Epithelial cell of esophagus (primary cell): Measurements from ENCODE around the gene ZNG1B.
A peak's percentile ranks its signal among the peaks of the same experiment; 100 is the strongest.
"Not testable (repeated sequence)": the region's sequence is repeated elsewhere in the genome, so short reads cannot be mapped to it uniquely, and the experiment has no call there.

Source experiments
- DNase-seq: peaks from one replicate; pipeline ENCODE4 v3.0.0; 2010; ENCODE audit warnings: low read depth
- H3K4me3 ChIP-seq: 2 replicates; pipeline ENCODE4 v1.5.1; 2011; ENCODE audit warnings: mild to moderate bottlenecking, low read length, control low read depth
- TF ChIP-seq, protein P1 (sequence below): IDR thresholded peaks from 2 replicates; pipeline ENCODE4 v1.5.1; 2011; ENCODE audit warnings: low read depth, mild to moderate bottlenecking, low read length, control low read depth, inconsistent platforms; ENCODE audit not compliant: insufficient read depth; ENCODE audit errors: missing control alignments

The ZNG1B gene

DNA sequence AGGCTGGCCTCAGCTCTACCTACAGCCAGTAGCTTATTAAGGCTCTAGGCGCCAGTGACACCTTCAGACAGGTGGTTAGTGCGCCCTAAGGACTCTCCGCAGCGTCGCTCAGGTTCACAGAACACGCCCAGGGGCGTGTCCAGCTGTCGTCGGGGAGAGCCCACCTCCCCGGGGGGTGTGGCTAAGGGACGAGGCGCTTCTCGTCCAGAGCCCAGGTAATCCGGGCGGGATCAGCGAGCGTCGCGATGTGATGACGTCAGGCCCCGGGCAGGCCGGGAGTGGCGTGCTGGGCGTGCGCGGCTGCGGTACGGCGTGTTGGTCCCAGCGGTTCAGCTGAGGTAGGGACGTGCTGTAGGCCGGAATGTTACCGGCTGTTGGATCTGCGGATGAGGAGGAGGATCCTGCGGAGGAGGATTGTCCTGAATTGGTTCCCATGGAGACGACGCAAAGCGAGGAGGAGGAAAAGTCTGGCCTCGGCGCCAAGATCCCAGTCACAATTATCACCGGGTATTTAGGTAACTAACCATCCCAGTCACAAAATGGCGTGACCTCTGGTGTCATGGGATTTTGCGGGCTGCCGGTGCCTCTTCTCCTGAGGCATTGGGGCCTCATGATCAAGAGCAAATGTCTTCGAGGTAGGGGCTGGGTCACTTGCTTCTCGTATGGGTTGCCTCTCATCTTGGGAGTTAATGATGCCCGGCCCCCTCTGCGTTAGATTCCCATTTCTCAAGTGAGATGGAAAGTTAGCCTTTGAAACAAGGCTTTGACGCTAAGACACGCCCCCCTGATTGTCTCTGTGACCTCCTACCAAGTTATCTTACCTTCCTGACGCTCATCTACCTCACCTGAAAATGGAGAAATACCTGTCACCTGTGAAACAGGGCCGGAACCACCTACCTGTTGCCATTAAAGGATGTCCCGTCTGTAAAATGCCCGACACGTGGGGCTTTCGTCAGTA is at the start of gene ZNG1B:
Gene ZNG1B, plus strand, starts transcription at position 184 of the 958 bp plus-strand sequence. Its CDS starts 178 bp downstream, at position 362.
- DNase-seq, result peak; percentile 50

DNA sequence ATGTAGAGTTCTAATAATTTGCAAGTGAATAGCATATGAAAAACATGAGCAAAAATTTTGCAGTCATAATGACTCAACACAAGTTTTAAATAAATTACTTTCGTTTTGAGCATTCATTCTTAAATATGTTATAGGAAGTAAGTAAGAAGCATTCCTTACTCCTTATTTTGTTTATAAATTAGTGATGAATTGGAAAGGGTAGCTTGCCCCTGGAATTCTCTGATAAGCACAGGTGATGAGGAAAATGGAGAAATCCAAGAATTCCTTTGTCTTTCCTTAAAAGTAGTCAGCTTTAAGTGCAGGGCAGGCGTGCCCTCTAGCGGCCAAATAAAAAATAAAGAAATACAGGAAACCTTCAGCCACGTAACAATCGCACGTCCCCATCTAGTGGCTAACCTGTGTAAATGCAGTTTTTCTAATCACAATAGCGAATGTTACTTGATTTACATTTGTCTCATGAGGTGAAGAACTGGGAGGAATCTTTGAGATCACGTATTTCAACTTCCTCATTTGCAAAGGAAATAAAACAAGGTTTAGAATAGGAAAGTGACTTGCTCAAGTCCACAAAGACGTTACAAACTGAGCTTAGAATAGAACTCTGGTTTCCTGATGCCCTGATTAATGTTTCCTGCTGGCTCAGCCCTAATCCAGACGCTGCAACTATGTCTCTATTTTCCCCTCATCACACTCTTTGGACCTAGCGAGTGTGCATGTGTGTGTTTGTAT is 47.2 kb upstream of the ZNG1B start:
- DNase-seq, result peak; percentile 71
- TF ChIP-seq, protein P1, sequence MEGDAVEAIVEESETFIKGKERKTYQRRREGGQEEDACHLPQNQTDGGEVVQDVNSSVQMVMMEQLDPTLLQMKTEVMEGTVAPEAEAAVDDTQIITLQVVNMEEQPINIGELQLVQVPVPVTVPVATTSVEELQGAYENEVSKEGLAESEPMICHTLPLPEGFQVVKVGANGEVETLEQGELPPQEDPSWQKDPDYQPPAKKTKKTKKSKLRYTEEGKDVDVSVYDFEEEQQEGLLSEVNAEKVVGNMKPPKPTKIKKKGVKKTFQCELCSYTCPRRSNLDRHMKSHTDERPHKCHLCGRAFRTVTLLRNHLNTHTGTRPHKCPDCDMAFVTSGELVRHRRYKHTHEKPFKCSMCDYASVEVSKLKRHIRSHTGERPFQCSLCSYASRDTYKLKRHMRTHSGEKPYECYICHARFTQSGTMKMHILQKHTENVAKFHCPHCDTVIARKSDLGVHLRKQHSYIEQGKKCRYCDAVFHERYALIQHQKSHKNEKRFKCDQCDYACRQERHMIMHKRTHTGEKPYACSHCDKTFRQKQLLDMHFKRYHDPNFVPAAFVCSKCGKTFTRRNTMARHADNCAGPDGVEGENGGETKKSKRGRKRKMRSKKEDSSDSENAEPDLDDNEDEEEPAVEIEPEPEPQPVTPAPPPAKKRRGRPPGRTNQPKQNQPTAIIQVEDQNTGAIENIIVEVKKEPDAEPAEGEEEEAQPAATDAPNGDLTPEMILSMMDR, result peak; percentile 93
- no peak overlapping the region for H3K4me3 ChIP-seq

More for the DNA sequence above, at the start of gene ZNG1B:
- peak within 1 kb of the TSS; percentile 54 for H3K4me3 ChIP-seq

DNA sequence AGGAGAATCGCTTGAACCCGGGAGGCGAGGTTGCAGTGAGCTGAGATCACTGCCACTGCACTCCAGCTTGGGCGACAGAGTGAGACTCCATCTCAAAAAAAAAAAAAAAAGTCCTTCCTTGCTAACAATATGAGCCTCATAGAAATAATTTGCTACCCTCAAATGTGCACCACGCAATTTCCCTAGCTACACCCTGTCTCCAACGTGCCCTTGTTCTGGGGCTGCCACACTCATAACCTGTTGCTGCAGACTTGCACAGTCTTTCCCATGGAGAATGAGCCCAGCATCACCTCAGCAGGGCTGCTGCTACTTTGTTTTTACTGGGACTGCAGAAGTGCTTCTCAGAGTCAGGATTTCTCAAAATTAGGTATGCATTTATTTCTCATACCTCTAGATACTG is 46.4 kb upstream of the ZNG1B start:
- no peak overlapping the region for H3K4me3 ChIP-seq
- TF ChIP-seq, protein P1, result no peak
- no peak for DNase-seq

DNA sequence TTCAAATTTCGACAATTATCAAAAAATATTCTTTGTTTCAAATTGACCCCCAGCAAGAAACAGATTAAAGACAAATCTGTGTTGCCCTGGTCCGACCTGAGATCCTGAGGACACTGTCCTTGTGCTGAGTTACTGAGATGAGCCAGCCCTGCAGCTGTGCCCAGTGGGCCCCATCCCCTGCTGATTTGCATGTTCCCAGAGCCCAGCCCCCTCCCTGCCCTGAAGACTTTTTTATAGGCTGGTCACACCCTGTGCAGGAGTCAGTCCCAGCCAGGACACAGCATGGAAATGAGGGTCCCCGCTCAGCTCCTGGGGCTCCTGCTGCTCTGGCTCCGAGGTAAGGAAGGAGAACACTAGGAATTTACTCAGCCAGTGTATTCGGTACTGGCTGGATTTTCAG is 31.4 kb upstream of the ZNG1B start:
- DNase-seq, result no peak

DNA sequence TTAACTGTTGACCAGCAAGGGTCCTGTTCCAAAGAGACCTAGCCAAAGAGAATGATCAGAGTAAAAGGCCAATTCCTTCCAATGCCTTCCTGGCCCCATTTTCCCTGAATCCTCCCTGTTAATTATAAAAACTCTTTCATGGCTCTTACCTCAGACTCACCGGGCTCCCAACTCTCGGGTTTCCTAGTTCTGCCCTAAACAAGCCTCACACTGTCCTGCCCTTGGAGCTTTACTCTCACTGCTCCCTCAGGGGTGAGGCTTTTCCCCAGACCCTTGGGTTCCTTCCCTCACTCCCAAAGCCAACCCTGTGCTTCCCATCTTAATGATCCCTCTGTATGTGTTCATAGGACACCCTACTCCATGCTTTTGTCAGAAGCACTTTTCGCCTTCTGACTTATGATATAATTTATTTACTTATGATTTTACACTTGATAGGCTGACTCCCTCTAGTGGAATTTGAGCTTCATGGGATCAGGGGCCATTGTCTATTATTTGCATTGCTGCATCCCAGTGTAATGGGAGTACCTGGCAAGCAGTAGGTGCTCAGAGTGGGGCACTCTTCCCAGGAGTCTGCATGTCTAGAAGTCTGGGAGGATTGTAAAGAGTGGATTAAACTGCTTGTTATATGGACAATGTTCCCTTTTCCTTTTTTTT is 29.9 kb upstream of the ZNG1B start:
- TF ChIP-seq, protein P1, result peak; percentile 49
- DNase-seq, result peak; percentile 53
- no peak overlapping the region for H3K4me3 ChIP-seq

More for the DNA sequence above, 31.4 kb upstream of the ZNG1B start:
- TF ChIP-seq, protein P1, result no peak
- no peak overlapping the region for H3K4me3 ChIP-seq

DNA sequence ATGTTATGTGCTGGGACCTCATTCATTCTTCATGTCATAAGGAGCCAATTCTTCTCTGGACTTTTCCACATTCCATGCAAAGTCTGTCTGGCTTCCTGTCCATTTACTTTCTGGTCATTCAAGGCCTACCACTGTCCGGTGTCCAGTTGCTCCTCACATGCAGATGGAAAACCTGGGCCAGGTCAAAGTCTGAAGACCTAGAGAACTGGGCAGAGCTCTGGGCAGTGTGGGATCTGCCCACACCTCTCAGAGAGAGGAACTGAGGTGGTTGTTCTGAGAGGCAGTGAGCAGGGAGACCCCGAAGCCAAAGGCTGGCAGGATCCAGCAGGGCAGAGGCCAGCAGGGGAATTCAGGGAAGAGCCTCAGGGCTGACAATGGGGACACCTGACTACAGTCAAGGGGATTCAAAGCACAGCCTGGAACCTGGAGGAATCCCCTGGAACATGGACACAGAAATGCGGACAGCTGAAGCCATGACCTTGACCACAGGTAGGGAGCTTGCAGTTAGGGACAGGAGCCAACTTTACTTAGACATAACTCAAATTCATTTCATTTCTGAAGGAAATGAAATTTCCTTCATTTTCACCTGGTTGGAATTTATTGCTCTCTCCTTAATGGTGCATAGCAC is 25.7 kb upstream of the ZNG1B start:
- DNase-seq, H3K4me3 ChIP-seq: not testable (repeated sequence)

DNA sequence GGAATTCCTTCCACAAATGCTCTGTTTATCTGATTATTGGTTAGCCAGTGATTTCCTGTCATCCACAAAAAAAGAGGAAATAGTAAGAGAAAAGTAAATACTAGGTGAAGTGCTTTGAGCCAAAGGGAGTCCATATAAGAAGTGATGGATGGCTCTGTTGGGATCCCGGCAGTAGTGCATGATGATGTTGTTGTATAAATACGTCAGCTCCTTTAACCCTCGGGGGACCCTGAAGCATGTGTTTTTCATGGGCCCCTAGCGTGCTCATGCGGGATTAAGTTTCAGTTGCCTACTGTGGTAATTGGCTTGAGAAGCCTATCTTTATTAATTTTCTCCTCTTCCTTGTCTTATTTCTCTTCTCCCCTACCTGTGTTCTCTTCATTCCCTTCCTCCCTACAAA is 24.7 kb upstream of the ZNG1B start:
- H3K4me3 ChIP-seq, DNase-seq: not testable (repeated sequence)

DNA sequence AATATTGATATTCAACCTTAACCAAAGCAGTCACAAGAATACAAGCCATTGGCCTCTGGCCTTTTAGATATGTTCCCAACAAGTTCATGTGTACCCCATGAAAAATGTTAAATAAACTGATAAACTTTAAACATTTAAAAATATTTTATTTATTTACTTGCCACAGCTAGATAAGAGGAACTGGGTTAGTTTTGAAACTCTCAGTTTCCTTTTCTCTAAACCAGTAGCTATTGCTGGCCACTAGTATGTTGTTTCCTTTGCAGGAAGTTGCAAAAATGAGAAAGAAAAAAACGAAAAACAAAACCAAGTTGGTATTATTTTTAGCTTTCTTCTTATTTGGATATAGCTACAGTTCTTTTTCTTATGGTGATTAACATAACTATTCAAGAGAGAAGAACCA is 5.7 kb upstream of the ZNG1B start:
- DNase-seq, H3K4me3 ChIP-seq: not testable (repeated sequence)

DNA sequence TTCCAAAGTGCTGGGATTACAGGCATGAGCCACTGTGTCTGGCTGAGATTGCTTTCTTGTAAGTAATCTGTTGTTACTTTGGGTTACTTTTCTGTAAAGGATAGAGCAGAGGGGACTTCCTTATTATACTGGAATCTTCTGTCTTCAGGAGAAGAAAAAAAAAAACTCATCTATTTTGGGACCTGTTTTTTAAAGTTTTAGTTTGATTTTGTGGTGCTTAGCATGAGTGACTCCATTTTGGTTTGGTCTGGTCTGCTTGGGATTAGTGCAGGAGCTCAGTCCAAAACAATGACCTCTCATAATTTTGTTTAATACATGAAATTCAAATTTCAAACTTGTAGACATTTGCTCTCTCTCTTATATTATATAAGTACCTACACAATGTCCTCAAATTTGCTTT is 4.0 kb upstream of the ZNG1B start:
- DNase-seq, H3K4me3 ChIP-seq: not testable (repeated sequence)

DNA sequence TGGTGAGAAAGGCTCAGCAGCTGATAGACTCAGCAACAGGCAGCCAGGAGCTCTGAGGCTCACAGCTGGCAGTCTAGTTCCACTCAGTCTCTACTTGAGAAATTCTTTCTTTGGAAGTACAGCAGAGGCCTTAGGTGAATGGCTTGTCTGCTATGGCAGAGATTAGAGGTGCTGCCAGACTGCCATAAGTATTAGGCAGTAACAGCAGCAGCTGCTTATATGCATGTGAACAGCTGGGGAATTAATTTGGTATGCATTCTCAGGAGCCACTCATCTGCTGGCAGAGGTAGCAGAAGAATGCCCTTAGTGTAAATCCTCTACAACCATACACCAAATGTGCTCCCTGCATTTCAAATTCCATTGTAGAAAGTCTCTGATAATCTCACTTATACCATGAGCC is 28.3 kb downstream of the ZNG1B start:
- DNase-seq, H3K4me3 ChIP-seq: not testable (repeated sequence)

DNA sequence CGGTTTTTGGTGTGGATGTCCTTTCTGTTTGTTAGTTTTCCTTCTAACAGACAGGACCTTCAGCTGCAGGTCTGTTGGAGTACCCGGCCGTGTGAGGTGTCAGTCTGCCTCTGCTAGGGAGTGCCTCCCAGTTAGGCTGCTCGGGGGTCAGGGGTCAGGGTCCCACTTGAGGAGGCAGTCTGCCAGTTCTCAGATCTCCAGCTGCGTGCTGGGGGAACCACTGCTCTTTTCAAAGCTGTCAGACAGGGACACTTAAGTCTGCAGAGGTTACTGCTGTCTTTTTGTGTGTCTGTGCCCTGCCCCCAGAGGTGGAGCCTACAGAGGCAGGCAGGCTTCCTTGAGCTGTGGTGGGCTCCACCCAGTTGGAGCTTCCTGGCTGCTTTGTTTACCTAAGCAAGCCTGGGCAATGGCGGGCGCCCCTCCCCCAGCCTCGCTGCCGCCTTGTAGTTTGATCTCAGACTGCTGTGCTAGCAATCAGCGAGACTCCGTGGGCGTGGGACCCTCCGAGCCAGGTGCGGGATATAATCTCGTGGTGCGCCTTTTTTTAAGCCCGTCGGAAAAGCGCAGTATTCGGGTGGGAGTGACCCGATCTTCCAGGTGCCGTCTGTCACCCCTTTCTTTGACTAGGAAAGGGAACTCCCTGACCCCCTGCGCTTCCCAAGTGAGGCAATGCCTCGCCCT is 39.3 kb downstream of the ZNG1B start:
- not testable (repeated sequence) for DNase-seq, H3K4me3 ChIP-seq

DNA sequence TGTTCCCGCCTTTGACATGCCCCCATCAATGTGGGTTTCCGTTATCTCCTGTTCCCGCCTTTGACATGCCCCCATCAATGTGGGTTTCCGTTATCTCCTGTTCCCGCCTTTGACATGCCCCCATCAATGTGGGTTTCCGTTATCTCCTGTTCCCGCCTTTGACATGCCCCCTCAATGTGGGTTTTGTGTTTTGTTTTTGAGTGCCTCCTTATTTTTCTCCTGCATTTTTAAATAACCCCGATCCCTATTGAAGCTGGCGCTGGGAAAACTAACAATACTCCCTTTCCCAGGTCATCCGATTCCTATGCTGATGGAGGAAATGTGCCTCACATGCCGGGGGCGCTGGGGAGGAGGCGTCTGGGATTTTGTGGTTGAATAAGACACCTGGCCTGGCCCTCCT is 59.0 kb downstream of the ZNG1B start:
- not testable (repeated sequence) for H3K4me3 ChIP-seq, DNase-seq

DNA sequence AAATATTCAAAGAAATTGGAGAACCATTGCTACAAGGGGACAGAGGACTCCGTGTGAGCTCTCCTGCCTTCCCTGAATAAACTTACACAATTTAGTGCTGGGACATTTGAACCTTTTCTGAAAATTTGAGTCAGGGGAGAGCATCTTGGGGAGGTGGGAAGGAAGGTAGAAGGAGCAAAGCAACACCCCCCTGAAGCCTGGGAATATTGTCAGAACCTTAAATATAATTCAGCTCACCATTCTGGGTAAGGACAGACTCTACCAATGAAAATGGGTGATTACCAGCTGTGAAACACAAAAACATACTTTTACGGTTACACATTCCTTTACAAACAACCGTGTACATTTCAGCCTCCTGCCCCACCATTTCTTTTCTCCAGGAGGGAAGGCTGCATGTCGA is 60.9 kb downstream of the ZNG1B start, which contains the start of gene FOXD4L1:
Gene FOXD4L1, plus strand, starts transcription at position 301 of the 400 bp plus-strand sequence. CDS start 592 bp downstream, outside the sequence.
- not testable (repeated sequence) for H3K4me3 ChIP-seq, DNase-seq
